Muscle of leg (tissue), 11 donors: ENCODE data around the gene DNAJC17. TPM values are rescaled to one million over a fixed set of nuclear protein-coding genes. Genes with fewer than 3 reads are reported as not detected.
A peak's percentile ranks its signal among the peaks of the same experiment; 100 is the strongest.

Source experiments
- DNase-seq: peaks from one replicate; pipeline ENCODE4 v3.0.0; 2013
- H3K27ac ChIP-seq: one replicate; pipeline ENCODE4 v1.5.1; 2013; ENCODE audit warnings: mild to moderate bottlenecking, low read length, control low read depth
- H3K27me3 ChIP-seq: one replicate; pipeline ENCODE4 v1.6.1; 2013; ENCODE audit warnings: low read length; ENCODE audit not compliant: control insufficient read depth, insufficient read depth
- H3K36me3 ChIP-seq: one replicate; pipeline ENCODE4 v1.6.1; 2013; ENCODE audit warnings: low read length; ENCODE audit not compliant: control insufficient read depth, insufficient read depth
- H3K4me1 ChIP-seq: one replicate; pipeline ENCODE4 v1.6.1; 2013; ENCODE audit warnings: low read length; ENCODE audit not compliant: control insufficient read depth, insufficient read depth
- H3K4me3 ChIP-seq: one replicate; pipeline ENCODE4 v1.5.1; 2013; ENCODE audit warnings: low read length, control low read depth
- H3K9me3 ChIP-seq: replicated peaks from 2 replicates; pipeline ENCODE4 v1.6.1; 2013; ENCODE audit warnings: low read depth, low read length; ENCODE audit not compliant: control insufficient read depth
- WGBS: methylation state at CpG from one replicate; pipeline ENCODE4 v1.1.5; 2013; ENCODE audit warnings: missing lambda C conversion rate; ENCODE audit not compliant: insufficient coverage; 5-methylcytosine and 5-hydroxymethylcytosine counted together
- polyA plus RNA-seq, 8 donors: library from polyadenylated mRNA; unstranded; fragments of 120-200 nt; gene quantifications; one replicate each; pipeline versions ENCODE4 v1.2.1 to v1.2.3, GENCODE V29; 2013; ENCODE audit warnings: inconsistent platforms in 1 of 8, low replicate concordance in 1 of 8; ENCODE audit not compliant: insufficient read length in 8 of 8, insufficient read depth in 1 of 8
- total RNA-seq: library from RNA; stranded (reverse); fragments of 120-200 nt; gene quantifications from one replicate; pipeline ENCODE4 v1.2.4, GENCODE V29; 2013

The DNAJC17 gene
- total and polyA plus RNA-seq, 9 donors = 23.9 to 37.9 (median 30.4) TPM

DNA sequence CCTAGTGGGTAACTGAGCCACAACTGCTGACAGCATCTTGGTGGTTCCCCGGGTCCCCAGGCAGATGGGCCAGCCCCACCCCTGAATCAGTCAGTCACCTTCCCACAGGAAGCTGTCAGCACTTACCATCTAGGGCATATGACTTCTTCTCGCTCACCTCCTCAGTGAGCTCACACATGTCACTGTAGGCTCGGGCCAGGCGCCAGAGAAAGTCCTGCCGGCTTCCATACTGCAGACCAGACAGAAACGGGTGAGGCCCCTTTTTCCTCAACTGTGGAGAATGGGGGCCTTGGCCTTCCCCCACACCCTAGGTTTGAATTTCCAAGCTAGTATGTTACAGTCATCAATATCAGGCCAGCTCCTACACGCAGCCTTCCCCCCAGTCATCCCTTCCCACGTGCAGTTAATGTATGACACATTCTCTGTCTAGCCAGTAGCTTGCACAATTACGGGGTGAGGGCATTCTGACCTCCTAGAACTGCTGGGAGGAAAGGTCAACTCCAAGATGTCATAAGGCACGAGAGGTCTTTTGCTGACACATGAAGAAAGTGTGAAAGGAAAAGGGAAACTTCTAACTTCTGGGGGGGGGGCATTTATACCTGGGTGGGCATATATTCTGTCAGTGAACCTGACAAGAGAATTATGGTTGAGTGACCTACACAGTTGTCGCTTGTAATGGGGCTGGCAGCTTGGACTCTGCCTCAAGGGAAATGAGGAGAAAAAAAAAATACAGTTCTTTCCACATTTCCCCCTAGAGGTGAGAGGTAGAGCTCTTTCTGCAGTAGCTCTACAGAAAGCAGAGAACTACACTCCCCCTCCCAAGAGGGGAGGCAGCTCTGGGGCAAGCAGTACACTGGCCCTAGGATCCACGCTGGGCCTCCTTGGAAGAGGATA is 63.1 kb downstream of the DNAJC17 start:
- H3K4me1 ChIP-seq = peaks cover 2% of the 10 kb centered on the region
- WGBS = 50% methylated on average over 6 of the region's 12 CpGs
- no peaks in the 10 kb centered on the region for H3K27me3 ChIP-seq
- no peaks in the 10 kb centered on the region for H3K9me3 ChIP-seq
- DNase-seq = no peak
- peaks cover 58% of the 10 kb centered on the region for H3K36me3 ChIP-seq
- no peak overlapping the region for H3K4me3 ChIP-seq
- H3K27ac ChIP-seq = no peak overlapping the region

DNA sequence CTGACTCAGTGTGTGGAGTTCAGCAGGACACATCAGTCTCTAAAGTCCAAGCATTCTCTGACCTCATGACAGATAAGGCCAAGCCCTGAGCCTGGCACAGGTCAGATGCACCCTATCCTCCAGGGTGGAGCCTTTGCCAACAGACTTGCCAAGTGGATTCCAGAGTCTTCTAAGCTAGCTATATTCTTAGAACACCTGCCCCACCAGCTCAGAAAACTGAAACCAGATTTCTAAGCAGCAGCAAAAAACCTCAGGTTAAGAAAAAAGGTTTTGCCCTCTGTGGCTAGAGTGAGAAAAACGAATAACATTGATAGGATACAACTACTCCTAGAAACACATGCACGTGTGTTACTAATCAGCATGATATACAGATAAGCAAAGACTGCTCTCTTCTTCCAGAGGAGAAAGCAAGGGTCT is 63.8 kb downstream of the DNAJC17 start:
- WGBS = no CpG with 5 or more reads among the region's 2 CpGs

DNA sequence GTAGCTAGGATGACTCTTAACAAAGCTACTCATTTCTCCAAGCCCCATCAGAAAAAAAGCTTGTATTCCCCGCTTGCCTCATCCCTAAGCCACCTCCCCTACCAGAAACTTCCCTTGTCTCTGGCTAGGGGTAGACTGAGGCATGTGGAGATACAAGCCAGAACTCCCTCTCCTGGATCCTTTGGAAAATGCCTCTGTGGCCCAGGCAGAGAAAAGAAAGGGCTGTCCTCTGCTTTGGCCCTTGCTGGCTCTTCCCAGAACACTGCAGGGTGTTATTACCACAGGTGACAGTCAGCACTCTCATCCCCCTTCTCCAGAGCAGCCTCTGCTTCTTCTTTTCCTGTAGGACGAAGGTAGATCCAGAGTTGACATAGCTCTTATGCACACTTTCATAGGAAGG is 67.4 kb downstream of the DNAJC17 start:
- no peak for DNase-seq
- Histone ChIP-seq H3K4me3 (no peak overlapping the region), H3K9me3 (no peaks in the 10 kb centered on the region), H3K27me3 (no peaks in the 10 kb centered on the region), H3K27ac (no peak overlapping the region), H3K4me1 (peaks cover 2% of the 10 kb centered on the region), H3K36me3 (peaks cover 74% of the 10 kb centered on the region)
- WGBS = no CpG with 5 or more reads among the region's 2 CpGs

More for the DNA sequence above, 63.8 kb downstream of the DNAJC17 start:
- peaks cover 61% of the 10 kb centered on the region for H3K36me3 ChIP-seq
- H3K4me1 ChIP-seq = peaks cover 2% of the 10 kb centered on the region
- H3K9me3 ChIP-seq = no peaks in the 10 kb centered on the region
- no peak for DNase-seq
- H3K27ac ChIP-seq = no peak overlapping the region
- no peaks in the 10 kb centered on the region for H3K27me3 ChIP-seq
- no peak overlapping the region for H3K4me3 ChIP-seq

DNA sequence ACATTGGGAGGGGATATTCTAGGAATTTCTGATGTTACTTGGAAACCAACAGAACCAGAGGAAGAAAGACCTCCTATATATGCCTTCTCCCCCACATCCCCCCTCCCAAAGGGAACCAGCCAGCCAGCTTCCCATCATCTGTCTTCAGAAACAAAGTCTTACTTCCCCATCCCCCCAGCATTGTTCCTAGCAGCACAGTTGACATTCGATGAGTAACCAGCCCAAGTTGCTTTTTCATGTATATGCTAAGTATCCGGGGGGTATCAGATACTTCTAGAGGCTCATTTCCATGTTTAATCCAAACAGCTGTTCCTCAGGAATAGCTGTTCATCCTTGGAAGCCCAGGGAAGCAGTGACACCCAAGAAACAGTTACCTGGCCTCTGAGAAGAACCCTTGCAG is 68.2 kb downstream of the DNAJC17 start:
- Histone ChIP-seq H3K27ac (no peak overlapping the region), H3K9me3 (no peaks in the 10 kb centered on the region), H3K27me3 (no peaks in the 10 kb centered on the region), H3K4me1 (no peaks in the 10 kb centered on the region), H3K36me3 (peaks cover 73% of the 10 kb centered on the region), H3K4me3 (no peak overlapping the region)
- WGBS = 67% methylated on average over 1 of the region's 2 CpGs
- DNase-seq = no peak

DNA sequence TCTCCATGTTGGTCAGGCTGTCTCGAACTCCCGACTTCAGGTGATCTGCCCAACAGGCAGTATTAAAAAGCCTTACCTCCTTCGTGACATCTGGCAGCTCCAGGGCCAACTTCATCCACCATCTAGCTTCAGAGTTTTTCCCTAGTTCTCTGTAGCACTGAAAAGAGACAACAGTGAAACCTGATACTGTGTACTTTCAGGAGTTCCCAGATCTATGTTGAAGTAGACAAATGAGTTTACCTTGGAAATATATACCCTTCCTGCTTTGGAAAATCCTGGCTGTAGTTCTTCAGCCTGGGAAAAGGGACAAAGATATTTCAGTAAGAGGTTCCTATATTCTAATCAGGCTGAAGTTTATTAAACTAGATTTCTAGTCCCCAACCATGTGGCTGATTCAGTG is 70.2 kb downstream of the DNAJC17 start:
- H3K27me3 ChIP-seq = no peaks in the 10 kb centered on the region
- no peaks in the 10 kb centered on the region for H3K9me3 ChIP-seq
- H3K4me3 ChIP-seq = no peak overlapping the region
- DNase-seq = no peak
- no peak overlapping the region for H3K27ac ChIP-seq
- no peaks in the 10 kb centered on the region for H3K4me1 ChIP-seq
- H3K36me3 ChIP-seq = peaks cover 67% of the 10 kb centered on the region
- no CpG with 5 or more reads among the region's 3 CpGs for whole genome bisulfite sequencing

DNA sequence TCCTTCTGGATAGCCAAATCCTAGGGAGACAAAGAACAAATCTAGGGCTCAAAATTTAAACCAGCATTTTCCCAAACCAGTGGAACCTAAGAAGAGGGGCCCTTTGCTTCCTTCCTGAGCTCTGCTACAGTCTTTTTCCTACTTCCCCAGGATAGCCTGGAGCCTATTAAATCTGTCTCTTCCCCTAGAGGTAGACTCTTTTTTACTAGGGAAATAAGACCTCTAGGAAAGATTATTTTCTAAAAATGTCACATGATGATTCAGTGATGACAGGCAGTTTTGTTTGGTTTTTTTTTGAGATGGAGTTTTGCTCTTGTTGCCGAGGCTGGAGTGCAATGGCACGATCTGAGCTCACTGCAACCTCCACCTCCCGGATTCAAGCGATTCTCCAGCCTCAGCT is 70.7 kb downstream of the DNAJC17 start:
- Histone ChIP-seq H3K36me3 (peaks cover 69% of the 10 kb centered on the region), H3K4me3 (no peak overlapping the region), H3K27me3 (no peaks in the 10 kb centered on the region), H3K4me1 (no peaks in the 10 kb centered on the region), H3K9me3 (no peaks in the 10 kb centered on the region), H3K27ac (no peak overlapping the region)
- no peak for DNase-seq
- 100% methylated on average over 1 of the region's 4 CpGs for WGBS

DNA sequence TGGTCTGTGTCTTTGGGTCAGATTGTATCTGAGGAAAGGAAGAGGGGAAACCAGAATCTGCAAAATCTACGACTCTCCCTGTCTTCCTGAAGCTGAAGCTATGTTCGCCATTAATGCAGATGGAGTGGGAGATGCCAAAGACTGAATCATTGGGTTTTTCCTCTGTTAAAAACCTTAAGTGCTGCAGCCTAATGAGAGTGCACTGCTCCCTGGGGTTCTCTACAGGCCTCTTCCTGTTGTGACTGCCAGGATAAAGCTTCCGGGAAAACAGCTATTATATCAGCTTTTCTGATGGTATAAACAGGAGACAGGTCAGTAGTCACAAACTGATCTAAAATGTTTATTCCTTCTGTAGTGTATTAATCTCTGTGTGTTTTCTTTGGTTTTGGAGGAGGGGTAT is 76.2 kb downstream of the DNAJC17 start:
- Histone ChIP-seq H3K36me3 (peaks cover 44% of the 10 kb centered on the region), H3K4me3 (no peak overlapping the region), H3K27me3 (no peaks in the 10 kb centered on the region), H3K4me1 (no peaks in the 10 kb centered on the region), H3K9me3 (no peaks in the 10 kb centered on the region), H3K27ac (peak overlapping the region; percentile 42)
- no CpG with 5 or more reads among the region's 3 CpGs for WGBS
- DNase-seq = peak; percentile 80

DNA sequence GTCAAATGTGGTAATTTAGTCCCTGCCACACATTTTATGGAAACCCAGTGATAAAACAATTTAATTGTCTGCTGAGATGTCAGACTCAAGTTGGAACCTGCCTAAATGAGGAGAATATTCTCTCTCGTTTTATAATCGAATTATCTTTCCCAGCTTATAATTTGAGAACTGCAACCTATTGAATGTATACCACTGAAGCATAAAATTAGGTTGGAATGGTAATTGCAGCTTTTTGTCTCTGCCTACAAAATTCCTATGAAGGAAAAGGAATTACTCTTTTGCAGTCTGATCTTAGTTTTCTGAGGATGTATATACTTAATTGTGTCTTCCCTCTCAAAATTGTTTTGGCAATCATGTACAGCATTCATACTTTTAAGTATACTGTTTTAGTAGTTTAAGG is 83.4 kb downstream of the DNAJC17 start:
- DNase-seq = no peak
- no peaks in the 10 kb centered on the region for H3K4me1 ChIP-seq
- no CpG with 5 or more reads among the region's 2 CpGs for WGBS
- H3K27ac ChIP-seq = no peak overlapping the region
- H3K9me3 ChIP-seq = no peaks in the 10 kb centered on the region
- no peak overlapping the region for H3K4me3 ChIP-seq
- no peaks in the 10 kb centered on the region for H3K27me3 ChIP-seq
- peaks cover 7% of the 10 kb centered on the region for H3K36me3 ChIP-seq

DNA sequence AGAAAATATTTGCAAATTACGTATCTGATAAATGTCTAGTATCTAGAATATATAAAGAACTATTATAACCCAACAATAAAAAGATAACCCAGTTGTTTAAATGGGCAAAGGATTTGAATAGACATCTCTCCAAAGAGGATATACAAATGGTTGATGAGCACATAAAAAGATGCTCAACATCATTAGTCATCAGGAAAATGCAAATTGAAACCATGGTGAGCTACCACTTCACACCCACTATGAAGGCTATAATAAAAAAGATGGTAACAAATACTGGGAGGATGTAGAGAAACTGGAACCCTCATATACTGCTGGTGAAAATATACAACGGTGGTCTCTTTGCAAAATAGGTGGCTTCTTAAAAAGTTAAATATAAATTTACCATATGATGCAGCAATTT is 84.3 kb downstream of the DNAJC17 start:
- Histone ChIP-seq H3K36me3 (peaks cover 6% of the 10 kb centered on the region), H3K4me3 (no peak overlapping the region), H3K27ac (no peak overlapping the region), H3K27me3 (no peaks in the 10 kb centered on the region), H3K4me1 (no peaks in the 10 kb centered on the region), H3K9me3 (no peaks in the 10 kb centered on the region)
- WGBS = no CpG with 5 or more reads among the region's 2 CpGs
- DNase-seq = no peak

DNA sequence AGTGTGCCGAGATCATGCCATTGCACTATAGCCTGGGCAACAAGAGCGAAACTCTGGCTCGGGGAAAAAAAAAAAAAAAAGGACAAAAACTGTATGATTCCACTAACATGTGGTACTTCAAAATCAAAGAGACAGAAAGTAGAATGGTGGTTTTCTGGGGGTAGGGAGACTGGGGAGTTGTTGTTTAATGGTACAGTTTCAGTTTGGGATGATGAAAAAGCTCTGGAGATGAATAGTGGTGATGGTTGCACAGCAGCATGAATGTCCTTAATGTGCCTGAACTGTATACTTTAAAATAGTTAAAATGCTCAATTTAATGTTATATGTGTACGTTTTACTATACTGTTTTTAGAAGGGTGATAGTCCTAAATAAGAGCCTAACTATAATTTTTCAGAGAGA is 84.9 kb downstream of the DNAJC17 start:
- DNase-seq = no peak
- peaks cover 6% of the 10 kb centered on the region for H3K36me3 ChIP-seq
- WGBS = 100% methylated on average over 3 of the region's 4 CpGs
- H3K9me3 ChIP-seq = no peaks in the 10 kb centered on the region
- no peak overlapping the region for H3K4me3 ChIP-seq
- no peaks in the 10 kb centered on the region for H3K4me1 ChIP-seq
- no peak overlapping the region for H3K27ac ChIP-seq
- H3K27me3 ChIP-seq = no peaks in the 10 kb centered on the region
